Transverse colon (tissue), 3 donors: ENCODE measurements around the gene ADD3.

Experiments
- POLR2A ChIP-seq: fragments of 450-650 bp; IDR thresholded peaks from one replicate; pipeline ENCODE4 v1.6.1; 2016; ENCODE audit warnings: antibody characterized with exemption, mild to moderate bottlenecking, moderate library complexity
- TF ChIP-seq, protein P1 (sequence below), 5 experiments: fragments of 200-600 bp in 3 of 5; fragments of 450-650 bp in 2 of 5; sonication (generic) in 3 of 5; IDR thresholded peaks; 1 replicate in 2 of 5; 2 replicates in 3 of 5; pipeline ENCODE4 v1.5.1; 2016 to 2017; ENCODE audit warnings: antibody characterized with exemption in 5 of 5, inconsistent platforms in 3 of 5, mild to moderate bottlenecking in 2 of 5, moderate library complexity in 1 of 5

- TF ChIP-seq, protein P1, sequence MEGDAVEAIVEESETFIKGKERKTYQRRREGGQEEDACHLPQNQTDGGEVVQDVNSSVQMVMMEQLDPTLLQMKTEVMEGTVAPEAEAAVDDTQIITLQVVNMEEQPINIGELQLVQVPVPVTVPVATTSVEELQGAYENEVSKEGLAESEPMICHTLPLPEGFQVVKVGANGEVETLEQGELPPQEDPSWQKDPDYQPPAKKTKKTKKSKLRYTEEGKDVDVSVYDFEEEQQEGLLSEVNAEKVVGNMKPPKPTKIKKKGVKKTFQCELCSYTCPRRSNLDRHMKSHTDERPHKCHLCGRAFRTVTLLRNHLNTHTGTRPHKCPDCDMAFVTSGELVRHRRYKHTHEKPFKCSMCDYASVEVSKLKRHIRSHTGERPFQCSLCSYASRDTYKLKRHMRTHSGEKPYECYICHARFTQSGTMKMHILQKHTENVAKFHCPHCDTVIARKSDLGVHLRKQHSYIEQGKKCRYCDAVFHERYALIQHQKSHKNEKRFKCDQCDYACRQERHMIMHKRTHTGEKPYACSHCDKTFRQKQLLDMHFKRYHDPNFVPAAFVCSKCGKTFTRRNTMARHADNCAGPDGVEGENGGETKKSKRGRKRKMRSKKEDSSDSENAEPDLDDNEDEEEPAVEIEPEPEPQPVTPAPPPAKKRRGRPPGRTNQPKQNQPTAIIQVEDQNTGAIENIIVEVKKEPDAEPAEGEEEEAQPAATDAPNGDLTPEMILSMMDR (IDR thresholded peaks at IDR 0.05), result no peak
- TF ChIP-seq POLR2A, result no peak
Observed at GRCh38 chr10:109994711-109995577, 12.8 kb upstream of the ADD3 start.
